Cardiac fibroblast (primary cell): ENCODE measurements around the gene ENC1.

Experiments used
- DNase-seq, 2 donors: peaks; one replicate each; pipeline versions ENCODE4 v3.0.0 to v3.0.0-alpha.2; 2010; ENCODE audit warnings: low read depth in 2 of 2
- H3K4me3 ChIP-seq, 2 donors: replicated peaks in 1 of 2; 1 replicate in 1 of 2; 2 replicates in 1 of 2; pipeline ENCODE4 v1.5.1; 2011; ENCODE audit warnings: low read depth in 2 of 2, low read length in 2 of 2, mild to moderate bottlenecking in 2 of 2, moderate library complexity in 1 of 2
- CTCF ChIP-seq: IDR thresholded peaks from one replicate; pipeline ENCODE4 v1.5.1; 2011; ENCODE audit warnings: low read depth, mild to moderate bottlenecking, low read length, inconsistent platforms

The ENC1 gene

GRCh38 chr5:74638544-74638969, 2.0 kb downstream of the ENC1 start:
- TF ChIP-seq CTCF = no peak
- peak overlapping the region; percentile 79 to 98 for H3K4me3 ChIP-seq
- peak in 1 of 2 donors; percentile 10 for DNase-seq

GRCh38 chr5:74636552-74636951, 4.0 kb downstream of the ENC1 start:
- DNase-seq = no peak
- TF ChIP-seq CTCF = no peak
- H3K4me3 ChIP-seq = no peak overlapping the region

- DNase-seq = no peak
- no peak for TF ChIP-seq CTCF
- H3K4me3 ChIP-seq = no peak overlapping the region
Measured at GRCh38 chr5:74636149-74636548, 4.4 kb downstream of the ENC1 start.

- peak in 1 of 2 donors; percentile 47 for DNase-seq
- TF ChIP-seq CTCF = no peak
Measured at GRCh38 chr5:74634611-74635286, 5.8 kb downstream of the ENC1 start.

GRCh38 chr5:74633695-74634094, 6.8 kb downstream of the ENC1 start:
- H3K4me3 ChIP-seq = no peak overlapping the region
- TF ChIP-seq CTCF = no peak
- peak in 1 of 2 donors; percentile 67 for DNase-seq

More at GRCh38 chr5:74634611-74635286, 5.8 kb downstream of the ENC1 start:
- no peak overlapping the region for H3K4me3 ChIP-seq

GRCh38 chr5:74632947-74633356, 7.6 kb downstream of the ENC1 start:
- DNase-seq = peak; percentile 65 to 91

More at GRCh38 chr5:74632947-74633356, 7.6 kb downstream of the ENC1 start:
- TF ChIP-seq CTCF = no peak
- H3K4me3 ChIP-seq = no peak overlapping the region
